Measurements from ENCODE around the gene C2CD4C. TPM values are rescaled to one million over a fixed set of nuclear protein-coding genes. Genes with fewer than 3 reads are reported as not detected.

The C2CD4C gene
- total RNA-seq, 3 donors from 2014 or later (not counting 1 experiment from before 2014, with no cell fraction given): not detected

DNA sequence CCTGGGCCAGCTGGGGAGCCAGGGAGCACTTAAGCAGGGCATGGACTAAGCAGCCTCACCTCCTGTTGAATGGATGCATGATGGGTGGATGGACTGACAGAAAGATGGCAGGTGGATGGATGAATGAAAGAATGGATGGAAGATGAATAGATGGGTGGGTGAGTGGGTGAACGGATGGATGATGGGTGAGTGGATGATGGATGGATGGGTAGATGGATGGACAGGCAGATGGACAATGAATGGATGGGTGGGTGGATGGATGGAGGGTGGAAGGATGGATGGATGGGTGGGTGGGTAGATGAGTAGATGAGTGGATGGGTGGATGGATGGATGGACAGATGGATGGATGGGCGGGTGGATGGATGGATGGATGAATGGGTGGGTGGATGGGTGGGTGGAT, 33.1 kb upstream of the C2CD4C start:
- Mint-ChIP-seq H3K4me1 (no peaks in the 10 kb centered on the region), H3K4me3 (no peak overlapping the region), H3K9me3 (no peaks in the 10 kb centered on the region), H3K27me3 (ENCODE audit: low read depth in 2 of 2) (peaks cover 0 to 6% of the 10 kb centered on the region in 2 donors), H3K36me3 (no peaks in the 10 kb centered on the region), H3K27ac (no peak overlapping the region)
- intact Hi-C loops (cut with micrococcal nuclease): no loop called here
- H3K4me3 ChIP-seq (ENCODE audit: low read length): no peak overlapping the region
- H3K27ac ChIP-seq (ENCODE audit: low read length): no peak overlapping the region
- WGBS (ENCODE audit: insufficient coverage): 94% methylated on average over 2 of the region's 2 CpGs
- no peak for TF ChIP-seq CTCF (IDR thresholded peaks at IDR 0.05)
- ATAC-seq: no peak
- H3K36me3 ChIP-seq (ENCODE audit: control insufficient read depth, insufficient read depth, low read length): no peaks in the 10 kb centered on the region
- no peak for DNase-seq
- H3K4me1 ChIP-seq (ENCODE audit: control insufficient read depth, insufficient read depth, low read length): no peaks in the 10 kb centered on the region
- H3K27me3 ChIP-seq (ENCODE audit: control insufficient read depth, insufficient read depth, low read length): peaks cover 8% of the 10 kb centered on the region
- no peaks in the 10 kb centered on the region for H3K9me3 ChIP-seq (ENCODE audit: control insufficient read depth, insufficient read depth, low read length)

GRCh38 chr19:441213-441836, 32.4 kb upstream of the C2CD4C start:
- ATAC-seq: no peak
- DNase-seq: no peak
- H3K36me3 ChIP-seq (ENCODE audit: control insufficient read depth, insufficient read depth, low read length): no peaks in the 10 kb centered on the region
- no peaks in the 10 kb centered on the region for H3K4me1 Mint-ChIP-seq
- TF ChIP-seq CTCF (IDR thresholded peaks at IDR 0.05): no peak
- no peak overlapping the region for H3K4me3 Mint-ChIP-seq
- H3K4me3 ChIP-seq (ENCODE audit: low read length): no peak overlapping the region
- no peak overlapping the region for H3K27ac ChIP-seq (ENCODE audit: low read length)
- peaks cover 0 to 6% of the 10 kb centered on the region in 2 donors for H3K27me3 Mint-ChIP-seq (ENCODE audit: low read depth in 2 of 2)
- 33% methylated on average over 23 of the region's 23 CpGs for WGBS (ENCODE audit: insufficient coverage)
- H3K9me3 ChIP-seq (ENCODE audit: control insufficient read depth, insufficient read depth, low read length): no peaks in the 10 kb centered on the region
- intact Hi-C loops (cut with micrococcal nuclease): no loop called here
- H3K9me3 Mint-ChIP-seq: no peaks in the 10 kb centered on the region
- H3K36me3 Mint-ChIP-seq: no peaks in the 10 kb centered on the region
- no peaks in the 10 kb centered on the region for H3K4me1 ChIP-seq (ENCODE audit: control insufficient read depth, insufficient read depth, low read length)
- H3K27ac Mint-ChIP-seq: no peak overlapping the region
- peaks cover 8% of the 10 kb centered on the region for H3K27me3 ChIP-seq (ENCODE audit: control insufficient read depth, insufficient read depth, low read length)

DNA sequence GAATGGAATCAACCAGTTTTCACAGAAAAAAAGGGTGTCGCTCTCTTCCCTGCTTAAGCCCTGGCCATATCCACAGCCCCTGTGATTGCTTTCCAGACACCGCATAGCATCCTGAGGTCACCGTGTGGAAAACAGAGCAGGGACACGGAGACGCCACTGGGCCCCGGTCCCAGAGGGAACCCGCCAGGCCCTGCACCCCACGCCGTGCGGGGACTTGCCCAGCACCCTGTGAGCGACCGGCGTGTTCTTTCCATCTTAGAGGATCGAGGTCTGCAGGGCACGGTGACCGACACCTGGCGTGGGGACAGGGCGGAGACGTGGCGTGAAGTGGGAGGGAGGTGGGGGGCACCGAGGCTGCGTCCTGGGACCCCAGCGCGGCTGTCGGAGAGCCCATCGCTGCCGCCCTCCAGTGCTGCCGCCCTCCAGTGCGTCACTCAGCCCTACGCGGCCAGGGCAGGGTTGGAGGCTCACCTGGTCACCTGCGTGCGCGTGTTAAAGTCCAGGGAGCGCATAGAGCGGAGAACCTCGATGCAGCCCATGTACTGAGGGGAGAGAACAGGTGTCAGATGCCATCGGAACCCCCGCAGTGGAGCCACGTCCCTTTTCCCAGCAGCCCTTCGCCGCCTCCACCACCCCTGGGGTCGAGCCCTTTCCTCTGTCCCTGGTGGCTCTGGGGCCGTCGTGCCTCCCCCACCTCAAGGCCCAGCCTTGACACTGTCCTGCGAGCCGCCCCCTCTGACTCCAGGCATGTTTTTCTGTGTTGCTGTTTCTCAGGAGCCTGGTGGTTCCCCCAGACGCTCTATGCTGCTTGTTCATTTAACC, 31.7 kb upstream of the C2CD4C start:
- no peak overlapping the region for H3K4me3 Mint-ChIP-seq
- H3K4me3 ChIP-seq (ENCODE audit: low read length): no peak overlapping the region
- H3K4me1 ChIP-seq (ENCODE audit: control insufficient read depth, insufficient read depth, low read length): no peaks in the 10 kb centered on the region
- no peaks in the 10 kb centered on the region for H3K4me1 Mint-ChIP-seq
- no peak for TF ChIP-seq CTCF (IDR thresholded peaks at IDR 0.05)
- DNase-seq (no peak), ATAC-seq (no peak)
- no peaks in the 10 kb centered on the region for H3K9me3 Mint-ChIP-seq
- H3K27me3 Mint-ChIP-seq (ENCODE audit: low read depth in 2 of 2): peaks cover 0 to 6% of the 10 kb centered on the region in 2 donors
- no peaks in the 10 kb centered on the region for H3K36me3 ChIP-seq (ENCODE audit: control insufficient read depth, insufficient read depth, low read length)
- no peak overlapping the region for H3K27ac ChIP-seq (ENCODE audit: low read length)
- H3K36me3 Mint-ChIP-seq: no peaks in the 10 kb centered on the region
- no peaks in the 10 kb centered on the region for H3K9me3 ChIP-seq (ENCODE audit: control insufficient read depth, insufficient read depth, low read length)
- intact Hi-C loops (cut with micrococcal nuclease): no loop called here
- 81% methylated on average over 48 of the region's 48 CpGs for WGBS (ENCODE audit: insufficient coverage)
- no peak overlapping the region for H3K27ac Mint-ChIP-seq
- H3K27me3 ChIP-seq (ENCODE audit: control insufficient read depth, insufficient read depth, low read length): peaks cover 8% of the 10 kb centered on the region

Measured in natural killer cell (primary cell).